ENCODE data around the gene OSBPL1A.

OSBPL1A gene

DNA sequence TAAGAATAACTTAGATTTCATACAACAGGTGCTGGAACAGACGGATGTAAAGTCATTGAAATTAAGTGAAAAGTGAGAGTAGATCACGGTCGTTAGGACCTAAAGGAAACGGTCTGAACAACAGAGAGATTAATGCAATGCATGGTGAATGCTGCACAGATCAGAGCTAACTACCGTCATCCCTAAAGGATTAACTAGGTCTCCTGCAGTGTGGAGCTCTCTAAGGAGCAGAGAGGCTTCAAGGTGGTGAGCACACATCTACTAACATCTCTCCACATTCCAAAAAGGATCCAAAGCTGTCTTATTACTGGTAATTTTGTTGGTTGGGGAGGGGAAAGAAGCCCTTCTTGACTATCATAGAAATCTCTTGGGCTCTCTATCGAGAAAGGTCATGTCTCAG is 183.5 kb downstream of the OSBPL1A start:
- no peak for DNase-seq

DNA sequence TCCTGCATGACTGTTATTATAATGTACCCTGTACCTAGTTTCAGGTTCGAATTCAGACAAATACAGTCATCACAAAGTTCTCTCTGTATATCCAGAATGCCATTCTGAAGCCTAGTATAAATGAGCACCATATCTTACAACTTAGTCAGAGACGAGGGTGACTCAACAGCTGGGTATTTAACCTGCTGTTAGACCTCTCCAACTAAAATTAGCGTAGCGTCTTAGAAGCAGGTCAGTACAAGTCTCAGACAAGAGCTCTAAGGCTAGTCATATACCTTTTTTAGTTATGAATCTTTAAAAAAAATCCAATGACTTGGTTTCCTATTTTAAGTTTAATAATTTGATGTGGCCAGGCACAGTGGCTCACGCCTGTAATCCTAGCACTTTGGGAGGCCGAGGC is 184.7 kb downstream of the OSBPL1A start:
- no peak for DNase-seq

DNA sequence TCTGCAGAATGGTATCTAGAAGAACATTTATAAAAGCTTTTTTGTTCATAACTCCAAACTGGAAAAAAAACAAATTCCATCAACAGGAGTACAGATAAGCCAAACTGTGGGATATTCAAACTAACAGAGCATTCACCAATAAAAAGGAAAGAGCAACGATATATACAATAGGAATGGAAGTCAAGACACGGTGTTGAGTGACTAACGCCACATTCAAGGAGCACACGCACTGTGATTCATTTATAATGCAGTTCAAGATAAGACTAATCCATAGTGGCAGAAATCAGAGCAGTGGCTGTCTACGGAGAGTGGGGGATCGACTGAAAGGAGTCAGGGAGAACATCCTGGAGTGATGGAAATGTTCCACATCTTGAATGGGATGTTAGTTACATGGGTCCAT is 188.1 kb downstream of the OSBPL1A start:
- DNase-seq, result no peak

DNA sequence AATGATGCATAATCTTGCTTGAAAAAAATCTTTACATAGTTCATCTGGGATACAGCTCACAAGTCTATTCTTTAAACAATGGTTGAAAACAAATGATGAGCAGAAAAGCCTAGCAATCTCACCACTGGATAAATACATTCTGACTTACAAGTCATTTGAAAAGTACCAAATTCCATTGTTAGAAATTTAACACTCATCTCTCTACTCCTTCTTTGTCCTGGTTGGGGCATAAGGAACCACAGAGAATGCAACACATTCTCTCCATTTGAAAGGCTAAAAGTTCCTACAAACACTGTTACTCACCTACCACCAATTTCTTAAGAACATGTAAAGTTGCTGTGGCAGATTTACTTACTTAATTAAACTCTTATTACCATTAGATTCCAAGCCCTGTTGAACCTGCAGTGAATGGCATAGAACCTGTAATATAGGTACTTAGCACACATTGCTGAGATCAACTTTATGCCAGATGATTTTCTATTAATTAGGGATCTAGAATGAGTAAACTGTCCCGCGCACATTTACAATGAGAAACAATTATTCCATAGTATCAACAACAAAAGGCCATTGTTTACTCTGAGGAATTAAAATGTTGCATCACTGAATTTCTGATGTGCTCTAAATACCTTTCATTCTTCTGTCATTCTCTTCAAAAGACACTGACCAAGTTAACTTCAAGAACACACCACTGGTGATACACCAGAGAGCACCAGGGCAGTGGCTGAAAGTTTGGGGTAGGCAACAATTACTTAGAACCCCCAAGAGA is 189.2 kb downstream of the OSBPL1A start:
- DNase-seq, result no peak

DNA sequence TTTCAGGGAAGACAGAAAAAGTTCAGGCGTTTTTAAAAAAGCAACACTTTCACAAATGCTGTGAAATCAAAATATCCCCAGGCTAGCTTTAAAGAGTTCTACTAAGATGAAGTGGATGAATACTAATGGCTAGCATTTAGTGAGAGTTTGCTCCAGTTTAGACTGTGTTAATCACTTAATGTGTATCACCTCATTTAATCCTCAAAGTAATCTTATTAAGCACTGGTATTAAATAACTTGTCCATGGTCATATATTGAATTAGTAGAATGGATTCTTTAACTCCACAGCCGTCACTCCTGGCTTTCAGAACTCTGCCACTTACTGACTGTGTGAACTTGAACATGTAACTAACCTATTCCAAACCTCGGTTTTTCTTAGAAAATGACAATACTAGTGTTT is 192.7 kb downstream of the OSBPL1A start:
- no peak for DNase-seq

DNA sequence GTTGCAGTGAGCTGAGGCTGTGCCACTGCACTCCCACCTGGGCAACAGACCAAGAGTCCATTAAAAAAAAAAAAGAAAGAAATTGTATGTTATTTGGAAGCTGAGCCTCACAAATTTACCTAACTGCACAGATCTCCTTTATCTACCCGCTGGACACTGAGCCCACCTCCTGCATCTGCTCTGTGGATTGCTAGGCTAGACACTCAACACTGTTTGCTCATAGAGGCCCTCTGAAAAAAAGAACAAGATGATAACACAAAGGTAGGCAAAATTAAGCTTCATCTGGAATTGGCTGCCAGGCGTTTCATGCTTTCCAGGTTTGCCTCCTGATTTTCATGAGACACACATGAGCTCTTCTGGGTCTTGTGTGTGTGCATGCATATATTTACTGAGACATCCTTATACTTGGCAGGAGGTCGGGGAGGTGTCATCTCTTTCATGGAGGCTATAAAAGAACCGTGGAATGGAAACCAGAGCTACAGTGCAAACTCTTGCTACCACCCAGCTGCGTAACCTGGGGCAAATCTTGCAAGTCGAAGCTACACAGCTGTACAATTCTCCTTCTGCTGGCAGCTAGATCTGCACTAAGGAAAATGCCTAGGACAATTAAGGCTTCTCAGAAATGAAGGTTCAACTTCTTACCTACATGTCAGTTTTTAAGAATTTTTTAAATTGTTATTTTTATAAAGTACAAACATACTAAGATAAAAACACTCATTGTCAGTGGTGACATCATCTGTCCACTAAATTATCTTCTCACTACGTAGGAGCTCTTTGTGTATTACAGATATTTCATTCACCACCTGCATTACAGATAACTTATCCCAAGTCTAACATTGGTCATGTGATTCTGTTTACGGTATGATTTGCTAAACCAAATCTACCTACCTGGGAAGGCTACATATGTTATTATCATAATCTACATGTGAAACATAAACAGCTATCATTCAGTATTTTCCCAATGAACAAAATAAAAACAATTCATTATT is 195.6 kb downstream of the OSBPL1A start:
- DNase-seq, result no peak

DNA sequence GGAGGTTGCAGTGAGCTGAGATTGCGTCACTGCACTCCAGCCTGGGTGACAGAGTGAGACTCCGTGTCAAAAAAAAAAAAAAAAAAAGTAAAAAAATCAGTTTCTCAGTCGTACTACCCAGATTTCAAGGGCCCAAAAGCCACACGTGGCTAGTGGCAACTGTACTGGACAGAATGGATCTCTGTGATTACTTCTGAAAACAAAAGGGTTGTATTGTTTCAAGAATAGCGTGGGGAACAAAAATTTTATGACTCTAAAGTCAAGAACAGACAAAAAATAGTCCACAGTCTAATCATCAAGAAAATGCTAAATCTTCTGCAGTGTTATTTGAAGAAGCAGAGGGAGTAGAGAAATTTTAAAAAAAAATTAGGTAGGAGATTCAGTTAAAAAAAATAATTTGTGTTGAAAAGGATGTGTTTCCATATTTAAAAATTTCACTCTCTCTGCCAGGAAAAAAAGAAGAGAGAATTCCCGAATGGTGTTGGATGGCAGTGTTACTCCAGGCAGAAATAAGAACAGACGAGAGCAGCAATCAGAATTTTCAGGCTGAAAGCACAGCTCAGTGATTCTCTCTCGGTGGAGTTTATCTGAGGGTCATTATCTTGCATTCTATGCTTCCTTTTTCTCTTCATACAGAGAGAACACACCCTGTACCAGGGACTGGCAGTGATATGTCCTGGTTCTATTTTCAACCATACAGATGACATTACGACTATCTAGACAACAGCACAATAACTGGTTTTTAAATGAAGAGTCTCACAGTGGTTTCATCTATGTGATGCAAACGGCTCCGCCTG is 196.9 kb downstream of the OSBPL1A start:
- no peak for DNase-seq

DNA sequence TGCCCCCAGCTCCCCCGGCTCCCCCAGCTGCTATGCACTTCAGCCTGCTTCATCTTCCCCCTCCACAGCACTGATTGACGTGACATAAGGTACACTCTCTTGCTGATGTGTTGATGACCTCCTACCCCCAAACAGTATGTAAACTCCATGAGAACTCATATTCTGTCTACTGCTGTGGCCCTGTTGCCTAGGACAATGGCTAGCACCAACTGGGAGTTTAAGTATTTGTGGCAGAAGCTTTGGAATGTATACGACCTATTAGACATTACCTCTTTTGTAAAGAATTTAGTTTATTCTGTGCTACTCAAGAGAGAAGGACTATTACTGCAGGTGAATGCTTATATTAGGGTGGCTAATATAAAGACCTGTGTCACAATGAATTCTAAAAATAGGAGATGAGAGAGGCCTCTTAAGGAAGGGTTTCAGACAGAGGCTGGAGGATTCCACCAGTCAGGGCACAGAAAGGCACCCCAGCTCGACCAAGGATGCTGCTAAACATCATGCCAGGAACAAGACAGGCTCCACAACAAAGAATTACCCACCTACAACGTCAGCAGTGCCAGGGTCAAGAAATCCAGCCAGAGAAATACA is 198.2 kb downstream of the OSBPL1A start:
- no peak for DNase-seq

DNA sequence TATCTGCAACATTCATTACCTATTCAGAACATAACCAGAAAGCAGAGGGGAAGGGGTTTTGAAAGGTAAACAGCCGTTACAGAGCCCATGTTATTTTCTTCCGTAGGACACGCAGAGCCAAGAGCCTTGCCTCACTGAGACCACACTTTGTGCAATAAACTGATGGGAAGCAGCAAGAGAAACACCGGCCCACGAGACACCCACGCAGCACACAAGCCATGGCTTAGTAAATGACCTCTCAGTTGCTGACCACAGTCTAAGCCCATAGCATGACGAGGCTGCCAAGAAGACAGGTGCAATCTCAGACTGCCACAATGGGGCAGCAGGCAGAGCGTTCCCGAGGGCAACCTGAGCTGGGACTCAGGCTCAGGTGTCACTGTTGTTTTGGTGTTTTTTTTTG is 199.2 kb downstream of the OSBPL1A start:
- no peak for DNase-seq

DNA sequence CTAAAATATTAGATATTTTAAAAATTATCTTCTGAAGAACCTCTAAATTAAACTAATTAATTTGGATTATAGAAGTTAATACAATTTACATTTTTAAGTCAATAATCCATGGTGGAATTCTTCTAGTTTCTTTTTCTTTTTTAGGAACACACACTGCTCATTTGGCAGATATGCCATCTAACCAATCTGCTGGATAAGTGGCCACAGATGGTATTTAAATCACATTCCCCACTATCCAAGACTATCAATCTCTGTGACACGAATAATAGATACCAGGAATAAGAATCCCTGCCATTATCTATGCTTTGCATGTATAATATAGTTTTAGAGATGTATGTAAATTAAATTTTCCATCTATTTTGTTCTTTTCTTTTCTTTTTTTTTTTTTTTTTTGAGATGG is 200.2 kb downstream of the OSBPL1A start:
- no peak for DNase-seq

DNA sequence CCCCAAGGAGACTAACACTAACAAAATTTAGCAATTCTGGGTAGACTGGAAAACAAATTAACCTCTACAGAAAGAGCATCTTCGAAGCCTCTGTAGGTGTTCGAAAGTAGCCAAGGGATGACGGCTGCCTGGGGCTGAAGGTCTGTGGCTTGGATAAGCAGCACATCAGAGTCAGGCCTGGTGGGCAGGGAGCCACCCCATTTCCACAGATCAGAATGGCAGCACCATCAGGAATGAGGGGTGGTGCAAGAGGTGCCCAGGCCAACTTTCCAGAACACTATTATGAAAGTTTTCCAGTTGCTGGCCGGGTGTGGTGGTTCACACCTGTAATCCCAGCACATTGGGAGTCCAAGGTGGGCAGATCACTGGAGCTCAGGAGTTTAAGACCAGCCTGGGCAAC is 200.9 kb downstream of the OSBPL1A start:
- DNase-seq, result no peak

DNA sequence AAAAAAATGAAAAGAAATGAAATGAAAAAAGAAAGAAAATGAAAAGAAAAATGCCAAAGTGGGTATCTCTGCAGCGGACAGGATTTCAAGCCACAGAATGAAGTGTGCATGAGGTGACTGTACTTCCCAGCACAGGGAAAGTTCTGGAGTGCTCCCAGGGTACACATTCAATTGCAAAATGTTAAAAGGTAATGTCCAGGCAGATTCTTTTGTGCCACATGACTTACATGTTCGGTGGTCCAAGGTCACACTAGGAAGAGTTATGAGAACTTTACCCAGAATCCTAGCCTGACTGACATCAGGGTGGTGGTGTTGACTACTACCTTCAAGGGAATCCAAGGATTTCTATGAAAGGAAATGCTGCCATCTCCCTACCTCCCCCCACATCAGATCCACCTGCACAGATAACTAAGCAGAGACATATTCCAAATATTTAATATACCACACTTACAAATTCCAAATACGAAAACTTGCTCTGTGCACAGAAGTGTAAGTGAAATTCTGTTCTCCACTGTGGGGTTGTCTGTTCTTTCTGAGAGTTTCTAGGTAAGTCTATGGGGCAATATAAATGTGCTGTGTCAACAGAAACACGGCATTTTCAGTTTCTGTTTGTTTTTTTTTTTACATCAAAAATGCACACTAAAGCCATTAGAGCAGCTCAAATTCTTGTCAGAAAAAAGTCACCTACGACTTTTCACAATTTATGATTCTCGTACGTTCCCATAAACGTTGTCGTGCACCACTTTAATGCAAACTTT is 202.1 kb downstream of the OSBPL1A start:
- no peak for DNase-seq

DNA sequence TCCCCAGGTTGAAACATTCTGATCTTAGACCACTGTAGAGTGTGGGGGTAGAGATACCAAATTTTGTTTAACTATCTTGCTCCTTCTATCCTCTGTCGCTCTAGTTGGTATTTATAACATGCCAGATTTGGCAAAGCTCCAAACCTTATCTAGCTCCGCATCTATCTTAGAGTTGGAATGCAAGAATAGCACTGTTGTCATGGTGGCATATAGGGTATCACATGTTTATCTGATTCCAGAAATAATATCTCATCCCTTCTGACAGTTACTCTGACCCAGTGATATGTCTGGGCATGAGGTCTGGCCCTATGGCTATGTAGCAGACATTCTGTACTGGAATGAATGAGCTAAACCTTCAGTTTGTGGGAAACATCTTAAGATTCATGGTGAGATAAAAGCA is 207.0 kb downstream of the OSBPL1A start:
- DNase-seq, result no peak

DNA sequence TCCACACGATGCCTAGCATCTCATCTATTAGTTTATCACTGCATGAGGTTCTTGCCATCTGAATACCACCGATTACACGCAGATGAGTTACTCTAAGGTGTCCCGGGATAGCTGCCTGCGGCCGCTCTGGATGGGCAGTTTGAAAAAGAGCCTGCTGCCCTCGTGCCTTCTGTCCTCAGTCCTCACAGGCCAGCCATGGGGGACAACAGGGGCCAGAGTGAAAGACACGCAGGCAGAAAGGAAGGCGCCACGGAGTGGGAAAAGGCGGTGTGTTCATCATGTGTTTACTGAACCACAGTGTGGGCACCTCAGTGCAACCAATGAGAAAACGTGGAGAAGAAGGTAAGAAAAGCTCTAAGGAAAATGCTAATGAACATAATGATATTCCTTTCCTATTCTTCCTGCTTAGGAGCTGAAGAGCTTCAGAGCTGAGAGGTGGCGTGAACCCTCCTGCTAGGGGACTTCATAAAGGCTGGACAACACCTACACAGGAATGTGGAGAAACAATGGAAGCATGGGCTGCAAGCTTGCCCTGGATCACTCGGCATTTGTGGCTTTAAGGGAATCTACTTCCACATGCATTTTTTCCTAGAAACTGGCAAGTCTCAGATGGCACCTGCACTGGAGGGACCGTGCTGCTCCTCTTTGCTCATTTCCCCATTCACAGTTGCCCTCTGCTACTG is 207.8 kb downstream of the OSBPL1A start:
- DNase-seq, result no peak

DNA sequence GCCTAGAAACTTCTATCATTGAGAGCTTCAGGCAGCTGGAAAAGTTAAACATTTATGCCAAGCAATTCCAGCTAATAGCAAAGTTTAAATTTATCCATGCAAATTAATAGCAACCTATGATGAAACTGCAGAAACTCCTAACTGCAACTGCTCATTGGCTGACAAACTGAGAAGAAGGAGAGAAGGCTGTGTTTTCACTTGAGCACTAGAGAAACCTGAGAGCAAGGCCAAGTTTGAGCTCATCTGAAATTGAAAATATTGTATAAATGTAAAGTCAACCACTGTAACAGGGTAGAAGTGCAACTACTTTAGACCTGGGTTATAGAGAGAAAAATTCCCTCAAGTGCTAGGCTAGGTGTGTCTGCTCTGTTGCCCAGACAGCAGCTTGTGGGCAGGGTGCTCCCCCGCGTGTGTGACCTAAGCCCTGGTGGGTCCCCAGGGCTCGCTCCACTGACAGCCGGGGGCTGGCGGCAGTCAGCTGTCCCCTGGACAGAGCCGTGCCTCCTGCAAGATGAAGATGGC is 208.6 kb downstream of the OSBPL1A start:
- no peak for DNase-seq

DNA sequence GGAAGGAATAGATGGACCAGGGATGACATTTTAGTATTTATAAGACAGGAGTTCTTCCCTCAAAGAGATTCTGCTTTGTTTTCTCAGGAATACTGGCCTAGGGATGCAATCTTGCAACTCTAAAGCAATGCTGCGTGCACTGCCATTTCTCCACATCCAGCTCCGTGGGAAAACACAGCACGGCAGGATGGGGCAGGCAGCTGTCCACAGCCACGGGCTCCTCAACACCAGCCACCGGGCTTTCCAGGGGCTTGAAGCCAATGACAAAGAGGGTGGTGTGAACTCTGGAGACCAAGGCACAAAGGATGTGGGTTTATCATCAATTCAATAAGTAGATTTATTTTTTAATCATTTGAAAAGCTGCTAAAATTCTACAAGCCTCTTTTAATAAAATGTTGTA is 209.5 kb downstream of the OSBPL1A start:
- no peak for DNase-seq

DNA sequence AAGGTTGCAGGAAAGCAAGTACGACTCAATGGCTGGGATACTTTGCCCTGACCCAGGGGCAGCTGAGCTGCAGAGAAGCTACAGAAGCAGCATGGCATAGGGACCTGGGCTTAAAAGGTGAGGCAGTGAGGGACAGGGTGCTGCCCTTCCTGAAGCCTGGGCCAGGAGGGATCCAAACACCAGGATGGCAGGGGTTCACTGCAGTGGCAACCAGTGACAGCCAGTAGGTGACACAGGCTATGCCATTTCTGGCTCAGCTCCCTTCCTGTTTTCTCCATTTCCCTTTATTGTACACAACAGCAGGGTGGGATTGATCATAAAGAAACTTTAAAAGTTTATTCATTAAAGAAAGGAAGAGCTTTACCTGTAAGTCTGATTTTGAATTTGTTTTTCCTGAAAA is 209.9 kb downstream of the OSBPL1A start:
- DNase-seq, result no peak

DNA sequence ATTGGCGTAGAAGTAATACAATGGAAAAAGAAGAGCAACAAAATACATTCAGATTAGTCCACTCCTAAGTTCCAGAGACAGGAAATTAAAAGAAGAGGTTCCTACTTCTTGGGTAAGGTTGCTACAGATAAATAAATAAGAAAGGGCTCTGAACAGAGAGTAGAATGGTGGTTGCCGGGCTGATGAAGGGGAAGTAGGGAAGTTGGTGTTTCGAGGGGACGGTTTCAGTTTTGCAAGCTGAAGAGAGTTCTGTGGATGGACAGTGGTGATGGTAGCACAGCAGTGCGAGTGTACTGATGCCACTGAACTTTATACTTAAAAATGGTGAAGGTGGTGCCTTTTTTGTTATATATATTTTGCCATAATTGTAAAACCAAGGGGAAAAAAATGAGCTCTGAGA is 210.6 kb downstream of the OSBPL1A start:
- DNase-seq, result no peak

DNA sequence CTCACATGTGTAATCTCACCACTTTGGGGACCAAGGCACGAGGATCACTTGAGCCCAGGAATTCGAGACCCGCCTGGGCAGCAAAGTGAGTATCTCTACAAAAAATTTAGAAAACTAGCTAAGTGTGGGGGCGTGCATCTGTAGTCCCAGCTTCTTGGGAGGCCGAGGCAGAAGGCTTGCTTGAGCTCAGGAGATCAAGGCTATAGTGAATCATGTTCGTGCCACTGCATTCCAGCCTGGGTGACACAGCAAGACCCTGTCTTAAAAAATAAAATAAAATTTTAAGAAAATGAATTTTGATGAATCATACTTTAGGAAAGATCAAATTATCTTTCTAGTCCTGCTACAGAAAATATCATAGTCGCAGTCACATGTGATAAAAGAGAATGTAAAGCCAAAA is 211.8 kb downstream of the OSBPL1A start:
- no peak for DNase-seq

DNA sequence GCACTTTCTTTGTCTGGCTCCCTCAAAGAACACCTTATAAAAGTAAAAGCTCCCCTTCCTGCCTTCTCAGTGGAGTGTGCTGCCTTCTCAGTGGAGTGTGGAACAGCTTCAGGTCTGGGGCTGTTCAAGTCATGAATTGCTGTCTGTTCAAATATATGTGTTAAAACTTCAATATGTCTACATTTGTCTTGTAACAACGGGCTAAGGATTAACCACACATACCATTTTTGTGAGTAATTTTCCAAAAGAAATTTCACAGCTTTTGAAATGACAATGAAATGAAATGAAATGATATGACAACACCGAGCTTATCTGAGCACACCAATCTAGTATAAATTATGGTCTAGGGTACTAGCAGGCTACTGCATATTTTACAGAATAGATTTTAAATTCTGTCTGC is 215.8 kb downstream of the OSBPL1A start:
- no peak for DNase-seq

DNA sequence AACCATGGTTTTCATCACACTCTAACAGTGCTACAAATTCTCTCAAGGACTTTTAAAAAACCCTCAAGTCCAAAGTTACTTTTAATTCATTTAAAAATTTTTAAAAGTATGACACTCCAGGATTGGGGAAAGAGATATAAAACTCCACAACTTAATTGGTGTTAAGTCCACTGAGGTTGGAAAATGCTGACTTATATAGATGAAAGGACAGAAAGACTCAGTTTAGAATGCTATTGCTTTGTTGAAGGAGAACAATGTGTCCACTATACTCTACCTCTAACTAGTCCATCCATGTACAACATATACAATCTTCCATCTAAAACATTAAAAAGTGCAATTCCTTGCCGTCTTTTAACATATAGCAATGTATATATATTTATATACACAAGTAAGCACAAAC is 217.6 kb downstream of the OSBPL1A start:
- DNase-seq, result no peak
